Panc1 (cell line): Measurements from ENCODE around the gene GPR61.

Experiments used
- POLR2AphosphoS5 ChIP-seq: IDR thresholded peaks from 2 replicates; pipeline ENCODE4 v1.6.1; 2012; ENCODE audit warnings: mild to moderate bottlenecking, low read depth, low read length, moderate library complexity
- REST ChIP-seq, 2 experiments: IDR thresholded peaks; 2 replicates each; pipeline ENCODE4 v1.6.1; 2011 to 2012; ENCODE audit warnings: low read depth in 2 of 2, control low read depth in 1 of 2, low read length in 1 of 2, mild to moderate bottlenecking in 1 of 2, moderate library complexity in 1 of 2; ENCODE audit not compliant: insufficient read depth in 1 of 2
- TF ChIP-seq, protein P1 (sequence below): fragments of 450-650 bp; IDR thresholded peaks from 2 replicates; pipeline ENCODE4 v1.5.1; 2017; ENCODE audit warnings: mild to moderate bottlenecking

DNA sequence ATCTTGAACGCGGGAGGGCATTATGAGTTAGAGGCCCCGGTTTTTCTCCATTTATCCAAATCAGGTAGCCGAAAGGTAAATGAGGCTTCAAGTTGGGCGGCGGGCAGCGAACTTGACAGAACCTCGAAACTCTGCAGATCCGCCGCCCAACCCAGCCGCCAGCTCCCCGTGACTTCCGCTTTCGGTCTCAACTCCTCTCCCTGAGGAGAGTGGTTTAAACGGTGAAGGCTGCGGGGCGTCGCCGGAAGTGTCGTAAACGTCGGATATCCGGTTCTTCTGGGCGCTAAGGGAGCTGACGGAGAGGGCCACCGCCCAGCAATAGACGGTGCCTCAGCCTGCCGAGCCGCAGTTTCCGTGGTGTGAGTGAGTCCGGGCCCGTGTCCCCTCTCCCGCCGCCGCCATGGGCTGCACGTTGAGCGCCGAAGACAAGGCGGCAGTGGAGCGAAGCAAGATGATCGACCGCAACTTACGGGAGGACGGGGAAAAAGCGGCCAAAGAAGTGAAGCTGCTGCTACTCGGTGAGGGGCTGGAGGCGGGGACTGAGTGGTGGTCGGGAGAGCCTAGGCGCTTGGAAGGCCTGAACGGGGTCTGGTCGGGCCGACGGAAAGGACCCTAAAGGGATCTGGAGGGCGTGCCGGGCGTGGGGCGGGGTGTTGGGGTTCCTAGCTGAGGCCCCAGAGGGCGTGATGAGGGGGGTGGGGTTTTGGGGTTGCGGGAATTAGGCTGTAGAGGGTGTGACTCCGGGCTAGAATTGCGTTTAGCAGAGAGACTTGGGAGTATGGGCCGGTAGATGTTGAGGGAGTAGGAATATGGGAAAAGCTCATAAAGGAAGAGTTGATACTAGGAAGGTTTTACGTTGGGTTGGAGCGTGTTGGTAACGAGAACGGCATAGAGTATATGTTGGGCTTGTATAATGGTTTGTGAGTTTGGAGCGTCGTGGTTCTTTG is 8.9 kb downstream of the GPR61 start, which contains the start of gene GNAI3:
- TF ChIP-seq, protein P1, sequence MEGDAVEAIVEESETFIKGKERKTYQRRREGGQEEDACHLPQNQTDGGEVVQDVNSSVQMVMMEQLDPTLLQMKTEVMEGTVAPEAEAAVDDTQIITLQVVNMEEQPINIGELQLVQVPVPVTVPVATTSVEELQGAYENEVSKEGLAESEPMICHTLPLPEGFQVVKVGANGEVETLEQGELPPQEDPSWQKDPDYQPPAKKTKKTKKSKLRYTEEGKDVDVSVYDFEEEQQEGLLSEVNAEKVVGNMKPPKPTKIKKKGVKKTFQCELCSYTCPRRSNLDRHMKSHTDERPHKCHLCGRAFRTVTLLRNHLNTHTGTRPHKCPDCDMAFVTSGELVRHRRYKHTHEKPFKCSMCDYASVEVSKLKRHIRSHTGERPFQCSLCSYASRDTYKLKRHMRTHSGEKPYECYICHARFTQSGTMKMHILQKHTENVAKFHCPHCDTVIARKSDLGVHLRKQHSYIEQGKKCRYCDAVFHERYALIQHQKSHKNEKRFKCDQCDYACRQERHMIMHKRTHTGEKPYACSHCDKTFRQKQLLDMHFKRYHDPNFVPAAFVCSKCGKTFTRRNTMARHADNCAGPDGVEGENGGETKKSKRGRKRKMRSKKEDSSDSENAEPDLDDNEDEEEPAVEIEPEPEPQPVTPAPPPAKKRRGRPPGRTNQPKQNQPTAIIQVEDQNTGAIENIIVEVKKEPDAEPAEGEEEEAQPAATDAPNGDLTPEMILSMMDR, result no peak
- TF ChIP-seq REST (IDR thresholded peaks at IDR 0.05; ENCODE audit: insufficient read depth in 1 of 2, low read depth in 2 of 2, low read length in 1 of 2) (no peak), POLR2AphosphoS5 (peak; percentile 90)
